Temporal lobe (tissue), 1 donor: Measurements from ENCODE around the gene MAGOHB. TPM values are rescaled to one million over a fixed set of nuclear protein-coding genes. Genes with fewer than 3 reads are reported as not detected.

Experiments
- total RNA-seq: library from RNA; depleted of rRNA; stranded (reverse); fragments of >200 nt; gene quantifications from one replicate; pipeline ENCODE4 v1.2.3, GENCODE V29; 2014

MAGOHB gene
- total RNA-seq, 1 donor from 2014 or later = 16.5 TPM

Other genes with a start within 250 kb of the MAGOHB start
- 0.25 TPM for gene KLRK1, start 223.6 kb downstream of the MAGOHB start, total RNA-seq
- 0.25 TPM for gene KLRC4, start 203.9 kb downstream of the MAGOHB start, total RNA-seq
- 1.2 TPM for gene KLRC3, start 193.0 kb downstream of the MAGOHB start, total RNA-seq
- 1.5 TPM for gene KLRC2, start 177.6 kb downstream of the MAGOHB start, total RNA-seq
- gene KLRC1, start 160.2 kb downstream of the MAGOHB start, total RNA-seq = not detected
- 0.98 TPM for gene EIF2S3B, start 107.7 kb downstream of the MAGOHB start, total RNA-seq
- 3.9 TPM for gene STYK1, start 60.4 kb upstream of the MAGOHB start, total RNA-seq
- gene YBX3, start 109.7 kb upstream of the MAGOHB start, total RNA-seq = 8.4 TPM
- not detected for gene TAS2R7, start 189.0 kb upstream of the MAGOHB start, total RNA-seq
- gene TAS2R8, start 193.7 kb upstream of the MAGOHB start, total RNA-seq = 0.49 TPM
- gene TAS2R9, start 196.6 kb upstream of the MAGOHB start, total RNA-seq = 0.25 TPM
- gene TAS2R10, start 212.7 kb upstream of the MAGOHB start, total RNA-seq = 2.5 TPM
- 0.98 TPM for gene PRR4, start 235.9 kb upstream of the MAGOHB start, total RNA-seq